Measurements from ENCODE around the gene CCDC6.

The CCDC6 gene

GRCh38 chr10:59907537-59907917 is 1.2 kb upstream of the CCDC6 start:
- POLR2A ChIA-PET, result no interaction called here

GRCh38 chr10:59905731-59906416 is 482 bp downstream of the CCDC6 start:
- H3K4me1 ChIP-seq (ENCODE audit: control extremely low read depth in 1 of 4, control insufficient read depth in 4 of 4, insufficient read depth in 4 of 4, low read length in 3 of 4), result peaks cover 29 to 49% (median 42%) of the 10 kb centered on the region in 4 experiments
- DNase-seq, result no peak
- CTCF ChIA-PET, result interaction anchor here (0.6 to 5.3 kb wide), 25 partner anchors 8 to 283 kb away, joined by 3 to 63 read pairs (median 4); no protein-coding TSS in a partner anchor

More at GRCh38 chr10:59907537-59907917, 1.2 kb upstream of the CCDC6 start:
- WGBS (ENCODE audit: insufficient coverage), result no CpG with 5 or more reads among the region's 2 CpGs
- H3K4me3 ChIP-seq (ENCODE audit: control insufficient read depth in 1 of 7, extremely low read depth in 1 of 7, insufficient read depth in 4 of 7, low read depth in 2 of 7, low read length in 6 of 7), result peak overlapping the region in 6 of 7 experiments; percentile 87 to 100 (median 98)
- no peaks in the 10 kb centered on the region for H3K9me3 ChIP-seq (ENCODE audit: control extremely low read depth in 1 of 5, control insufficient read depth in 4 of 5, insufficient read depth in 2 of 5, low read depth in 1 of 5, low read length in 4 of 5)
- no peaks in the 10 kb centered on the region for H3K27me3 ChIP-seq (replicated peaks in 2 of 5; ENCODE audit: control insufficient read depth in 4 of 5, insufficient read depth in 5 of 5, low read length in 4 of 5)
- peaks cover 0 to 3% (median 0%) of the 10 kb centered on the region in 4 experiments for H3K36me3 ChIP-seq (ENCODE audit: control insufficient read depth in 4 of 4, insufficient read depth in 4 of 4, low read length in 3 of 4)
- CTCF ChIA-PET, result interaction anchor here (0.8 to 5.3 kb wide), 15 partner anchors 12 to 285 kb away, joined by 3 to 63 read pairs (median 5); no protein-coding TSS in a partner anchor
- peak in 2 of 3 donors; percentile 28 to 38 for DNase-seq
- peaks cover 29 to 48% (median 39%) of the 10 kb centered on the region in 4 experiments for H3K4me1 ChIP-seq (ENCODE audit: control extremely low read depth in 1 of 4, control insufficient read depth in 4 of 4, insufficient read depth in 4 of 4, low read length in 3 of 4)
- H3K27ac ChIP-seq (ENCODE audit: insufficient read depth in 1 of 2, low read depth in 1 of 2, low read length in 2 of 2, poor library complexity in 1 of 2, severe bottlenecking in 2 of 2), result peak overlapping the region; percentile 67 to 89

GRCh38 chr10:59905066-59905730 is 1.2 kb downstream of the CCDC6 start:
- H3K4me1 ChIP-seq (ENCODE audit: control extremely low read depth in 1 of 4, control insufficient read depth in 4 of 4, insufficient read depth in 4 of 4, low read length in 3 of 4), result peaks cover 34 to 56% (median 45%) of the 10 kb centered on the region in 4 experiments
- POLR2A ChIA-PET, result interaction anchor here (2.2 kb wide), 1 partner anchor 73 kb away, joined by 12 read pairs; no protein-coding TSS in a partner anchor

More at GRCh38 chr10:59905731-59906416, 482 bp downstream of the CCDC6 start:
- peak overlapping the region; percentile 75 to 100 (median 98) for H3K4me3 ChIP-seq (ENCODE audit: control insufficient read depth in 1 of 7, extremely low read depth in 1 of 7, insufficient read depth in 4 of 7, low read depth in 2 of 7, low read length in 6 of 7)
- H3K9me3 ChIP-seq (ENCODE audit: control extremely low read depth in 1 of 5, control insufficient read depth in 4 of 5, insufficient read depth in 2 of 5, low read depth in 1 of 5, low read length in 4 of 5), result no peaks in the 10 kb centered on the region
- peak overlapping the region; percentile 76 to 87 for H3K27ac ChIP-seq (ENCODE audit: insufficient read depth in 1 of 2, low read depth in 1 of 2, low read length in 2 of 2, poor library complexity in 1 of 2, severe bottlenecking in 2 of 2)
- H3K36me3 ChIP-seq (ENCODE audit: control insufficient read depth in 4 of 4, insufficient read depth in 4 of 4, low read length in 3 of 4), result peaks cover 0 to 9% (median 0%) of the 10 kb centered on the region in 4 experiments
- no peaks in the 10 kb centered on the region for H3K27me3 ChIP-seq (replicated peaks in 2 of 5; ENCODE audit: control insufficient read depth in 4 of 5, insufficient read depth in 5 of 5, low read length in 4 of 5)
- WGBS (ENCODE audit: insufficient coverage), result 0% methylated on average over 32 of the region's 56 CpGs
- POLR2A ChIA-PET, result interaction anchor here (0.6 to 2.2 kb wide), 4 partner anchors 14 to 102 kb away, joined by 4 to 12 read pairs (median 6); no protein-coding TSS in a partner anchor

GRCh38 chr10:59904426-59905065 is 1.8 kb downstream of the CCDC6 start:
- Histone ChIP-seq H3K4me1 (ENCODE audit: control extremely low read depth in 1 of 4, control insufficient read depth in 4 of 4, insufficient read depth in 4 of 4, low read length in 3 of 4) (peaks cover 39 to 63% (median 49%) of the 10 kb centered on the region in 4 experiments), H3K4me3 (ENCODE audit: control insufficient read depth in 1 of 7, extremely low read depth in 1 of 7, insufficient read depth in 4 of 7, low read depth in 2 of 7, low read length in 6 of 7) (peak overlapping the region in 6 of 7 experiments; percentile 86 to 100 (median 98)), H3K36me3 (ENCODE audit: control insufficient read depth in 4 of 4, insufficient read depth in 4 of 4, low read length in 3 of 4) (peaks cover 0 to 18% (median 4%) of the 10 kb centered on the region in 4 experiments), H3K9me3 (ENCODE audit: control extremely low read depth in 1 of 5, control insufficient read depth in 4 of 5, insufficient read depth in 2 of 5, low read depth in 1 of 5, low read length in 4 of 5) (no peaks in the 10 kb centered on the region), H3K27me3 (replicated peaks in 2 of 5; ENCODE audit: control insufficient read depth in 4 of 5, insufficient read depth in 5 of 5, low read length in 4 of 5) (no peaks in the 10 kb centered on the region), H3K27ac (ENCODE audit: insufficient read depth in 1 of 2, low read depth in 1 of 2, low read length in 2 of 2, poor library complexity in 1 of 2, severe bottlenecking in 2 of 2) (peak overlapping the region; percentile 76 to 87)
- POLR2A ChIA-PET, result interaction anchor here (2.2 kb wide), 1 partner anchor 72 kb away, joined by 12 read pairs; no protein-coding TSS in a partner anchor
- CTCF ChIA-PET, result interaction anchor here (0.8 to 5.3 kb wide), 9 partner anchors 12 to 281 kb away, joined by 3 to 63 read pairs (median 8); no protein-coding TSS in a partner anchor
- WGBS (ENCODE audit: insufficient coverage), result 81% methylated on average over 7 of the region's 7 CpGs
- peak in 1 of 3 donors; percentile 17 for DNase-seq

More at GRCh38 chr10:59905066-59905730, 1.2 kb downstream of the CCDC6 start:
- Histone ChIP-seq H3K4me3 (ENCODE audit: control insufficient read depth in 1 of 7, extremely low read depth in 1 of 7, insufficient read depth in 4 of 7, low read depth in 2 of 7, low read length in 6 of 7) (peak overlapping the region; percentile 75 to 100 (median 98)), H3K27ac (ENCODE audit: insufficient read depth in 1 of 2, low read depth in 1 of 2, low read length in 2 of 2, poor library complexity in 1 of 2, severe bottlenecking in 2 of 2) (peak overlapping the region; percentile 76 to 87), H3K36me3 (ENCODE audit: control insufficient read depth in 4 of 4, insufficient read depth in 4 of 4, low read length in 3 of 4) (peaks cover 0 to 12% (median 2%) of the 10 kb centered on the region in 4 experiments), H3K9me3 (ENCODE audit: control extremely low read depth in 1 of 5, control insufficient read depth in 4 of 5, insufficient read depth in 2 of 5, low read depth in 1 of 5, low read length in 4 of 5) (no peaks in the 10 kb centered on the region), H3K27me3 (replicated peaks in 2 of 5; ENCODE audit: control insufficient read depth in 4 of 5, insufficient read depth in 5 of 5, low read length in 4 of 5) (no peaks in the 10 kb centered on the region)
- DNase-seq, result peak in 2 of 3 donors; percentile 27 to 41
- WGBS (ENCODE audit: insufficient coverage), result under 1% methylated on average over 20 of the region's 23 CpGs
- CTCF ChIA-PET, result interaction anchor here (0.8 to 5.3 kb wide), 14 partner anchors 12 to 282 kb away, joined by 3 to 63 read pairs (median 6); no protein-coding TSS in a partner anchor

GRCh38 chr10:59903871-59904270 is 2.5 kb downstream of the CCDC6 start:
- Histone ChIP-seq H3K4me3 (ENCODE audit: control insufficient read depth in 1 of 7, extremely low read depth in 1 of 7, insufficient read depth in 4 of 7, low read depth in 2 of 7, low read length in 6 of 7) (peak overlapping the region in 5 of 7 experiments; percentile 86 to 100 (median 98)), H3K27ac (ENCODE audit: insufficient read depth in 1 of 2, low read depth in 1 of 2, low read length in 2 of 2, poor library complexity in 1 of 2, severe bottlenecking in 2 of 2) (no peak overlapping the region), H3K9me3 (ENCODE audit: control extremely low read depth in 1 of 5, control insufficient read depth in 4 of 5, insufficient read depth in 2 of 5, low read depth in 1 of 5, low read length in 4 of 5) (no peaks in the 10 kb centered on the region), H3K36me3 (ENCODE audit: control insufficient read depth in 4 of 4, insufficient read depth in 4 of 4, low read length in 3 of 4) (peaks cover 0 to 18% (median 4%) of the 10 kb centered on the region in 4 experiments), H3K4me1 (ENCODE audit: control extremely low read depth in 1 of 4, control insufficient read depth in 4 of 4, insufficient read depth in 4 of 4, low read length in 3 of 4) (peaks cover 40 to 67% (median 50%) of the 10 kb centered on the region in 4 experiments), H3K27me3 (replicated peaks in 2 of 5; ENCODE audit: control insufficient read depth in 4 of 5, insufficient read depth in 5 of 5, low read length in 4 of 5) (no peaks in the 10 kb centered on the region)
- WGBS (ENCODE audit: insufficient coverage), result no CpG with 5 or more reads among the region's 6 CpGs
- peak in 2 of 3 donors; percentile 27 to 37 for DNase-seq
- CTCF ChIA-PET, result interaction anchor here (2.1 kb wide), 1 partner anchor 16 kb away, joined by 6 read pairs; no protein-coding TSS in a partner anchor
- POLR2A ChIA-PET, result no interaction called here

GRCh38 chr10:59902016-59902415 is 4.3 kb downstream of the CCDC6 start:
- Histone ChIP-seq H3K9me3 (ENCODE audit: control extremely low read depth in 1 of 5, control insufficient read depth in 4 of 5, insufficient read depth in 2 of 5, low read depth in 1 of 5, low read length in 4 of 5) (no peaks in the 10 kb centered on the region), H3K4me1 (ENCODE audit: control extremely low read depth in 1 of 4, control insufficient read depth in 4 of 4, insufficient read depth in 4 of 4, low read length in 3 of 4) (peaks cover 24 to 50% (median 37%) of the 10 kb centered on the region in 4 experiments), H3K4me3 (ENCODE audit: control insufficient read depth in 1 of 7, extremely low read depth in 1 of 7, insufficient read depth in 4 of 7, low read depth in 2 of 7, low read length in 6 of 7) (no peak overlapping the region), H3K27ac (ENCODE audit: insufficient read depth in 1 of 2, low read depth in 1 of 2, low read length in 2 of 2, poor library complexity in 1 of 2, severe bottlenecking in 2 of 2) (no peak overlapping the region), H3K36me3 (ENCODE audit: control insufficient read depth in 4 of 4, insufficient read depth in 4 of 4, low read length in 3 of 4) (peaks cover 0 to 18% (median 5%) of the 10 kb centered on the region in 4 experiments), H3K27me3 (replicated peaks in 2 of 5; ENCODE audit: control insufficient read depth in 4 of 5, insufficient read depth in 5 of 5, low read length in 4 of 5) (no peaks in the 10 kb centered on the region)
- no CpG with 5 or more reads among the region's 4 CpGs for WGBS (ENCODE audit: insufficient coverage)
- ChIA-PET POLR2A (interaction anchor here (1.6 kb wide), 1 partner anchor 70 kb away, joined by 3 read pairs; no protein-coding TSS in a partner anchor), CTCF (interaction anchor here (1.0 to 1.4 kb wide), 4 partner anchors 36 to 276 kb away, joined by 3 to 4 read pairs (median 3); no protein-coding TSS in a partner anchor)
- no peak for DNase-seq
